GM12865 (cell line): ENCODE measurements around the gene PEPD.
A peak's percentile ranks its signal among the peaks of the same experiment; 100 is the strongest.

Experiments
- DNase-seq: peaks from one replicate; pipeline ENCODE4 v3.0.0; 2010; ENCODE audit warnings: low read depth
- H3K4me3 ChIP-seq: 2 replicates; pipeline ENCODE4 v1.5.1; 2011; ENCODE audit warnings: mild to moderate bottlenecking, low read depth, low read length, control low read depth
- CTCF ChIP-seq: IDR thresholded peaks from 2 replicates; pipeline ENCODE4 v1.5.1; 2011; ENCODE audit warnings: low read length, control low read depth, low read depth, inconsistent platforms; ENCODE audit not compliant: insufficient read depth; ENCODE audit errors: missing control alignments

PEPD gene

GRCh38 chr19:33416307-33417215 lies 105.0 kb downstream of the PEPD start:
- H3K4me3 ChIP-seq = no peak overlapping the region
- TF ChIP-seq CTCF = peak; percentile 68
- peak; percentile 66 for DNase-seq

GRCh38 chr19:33414667-33415605 lies 106.7 kb downstream of the PEPD start:
- DNase-seq = no peak
- TF ChIP-seq CTCF = no peak
- no peak overlapping the region for H3K4me3 ChIP-seq

- no peak for DNase-seq
- TF ChIP-seq CTCF = no peak
- H3K4me3 ChIP-seq = no peak overlapping the region
These were observed 107.5 kb downstream of the PEPD start for GRCh38 chr19:33413868-33414666.

GRCh38 chr19:33413426-33413725 lies 108.2 kb downstream of the PEPD start:
- DNase-seq = no peak
- no peak for TF ChIP-seq CTCF
- H3K4me3 ChIP-seq = no peak overlapping the region

- H3K4me3 ChIP-seq = no peak overlapping the region
- no peak for DNase-seq
- no peak for TF ChIP-seq CTCF
These were observed 108.8 kb downstream of the PEPD start for GRCh38 chr19:33412601-33413425.
